WERI-Rb-1 (cell line): ENCODE data around the gene TNS1.

Experiments used
- DNase-seq: peaks from one replicate; pipeline ENCODE4 v3.0.0-alpha.2; 2020
- H3K27ac ChIP-seq: fragments of 250-450 bp; sonication (Bioruptor Pico); 2 replicates; pipeline ENCODE4 v1.5.1; 2020; ENCODE audit warnings: mild to moderate bottlenecking, moderate library complexity
- H3K27me3 ChIP-seq: fragments of 250-450 bp; sonication (Bioruptor Pico); 2 replicates; pipeline ENCODE4 v1.5.1; 2021; ENCODE audit warnings: mild to moderate bottlenecking, low read depth, moderate library complexity; ENCODE audit not compliant: insufficient read depth, severe bottlenecking
- H3K36me3 ChIP-seq: fragments of 250-450 bp; sonication (Bioruptor Pico); 2 replicates; pipeline ENCODE4 v1.5.1; 2020; ENCODE audit warnings: mild to moderate bottlenecking, moderate library complexity
- H3K4me3 ChIP-seq: 2 replicates; pipeline ENCODE4 v1.5.1; 2011; ENCODE audit warnings: low read depth, mild to moderate bottlenecking, control low read depth, low read length
- H3K9me3 ChIP-seq: fragments of 250-450 bp; sonication (Bioruptor Pico); 2 replicates; pipeline ENCODE4 v1.5.1; 2021; ENCODE audit warnings: mild to moderate bottlenecking, moderate library complexity; ENCODE audit not compliant: severe bottlenecking
- TF ChIP-seq, protein P1 (sequence below): IDR thresholded peaks from 2 replicates; pipeline ENCODE4 v1.5.1; 2011; ENCODE audit warnings: low read depth, mild to moderate bottlenecking, control low read depth, inconsistent platforms, low read length

The TNS1 gene

DNA sequence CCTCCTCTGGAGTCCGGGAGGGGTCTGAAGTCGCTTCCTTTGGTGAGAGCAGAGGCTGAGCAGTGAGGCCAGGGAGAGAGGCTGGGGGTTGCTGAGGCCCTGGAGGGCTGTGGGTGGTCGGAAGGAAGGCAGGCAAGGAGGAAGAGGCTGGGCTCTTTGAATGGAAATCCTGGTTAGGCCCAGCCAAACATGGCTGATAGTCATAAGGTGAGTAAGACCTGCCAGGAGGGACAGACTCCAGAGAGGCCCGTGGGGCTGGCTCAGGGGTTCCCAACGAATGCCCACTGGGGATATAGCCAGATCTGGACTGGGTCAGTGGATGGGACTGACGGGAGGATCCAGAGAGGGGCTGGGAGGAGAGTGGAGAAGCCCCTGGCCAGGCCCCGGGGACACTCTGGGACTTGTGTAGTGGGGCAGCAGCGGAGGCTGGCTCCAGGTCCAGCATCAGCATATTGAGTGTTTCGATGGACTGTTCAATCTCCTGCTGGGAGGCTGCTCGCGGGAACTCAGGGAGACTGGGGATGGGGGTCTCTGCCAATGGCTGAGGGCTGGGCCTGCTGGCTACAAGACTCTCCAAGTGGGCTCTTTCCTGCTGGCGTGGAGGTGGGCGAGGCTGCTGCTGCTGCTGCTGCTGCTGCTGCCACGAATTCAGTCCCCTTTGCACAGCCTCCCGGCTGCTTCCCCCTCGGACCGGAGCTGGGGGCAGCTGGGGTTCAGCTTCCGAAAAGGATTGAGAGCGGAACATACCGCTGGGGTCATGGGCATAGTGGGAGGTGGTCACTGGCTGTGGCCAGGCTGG is 155.0 kb downstream of the TNS1 start:
- H3K9me3 ChIP-seq, result peaks cover 12% of the 10 kb centered on the region
- H3K36me3 ChIP-seq, result no peaks in the 10 kb centered on the region
- DNase-seq, result no peak
- no peaks in the 10 kb centered on the region for H3K27me3 ChIP-seq
- TF ChIP-seq, protein P1, sequence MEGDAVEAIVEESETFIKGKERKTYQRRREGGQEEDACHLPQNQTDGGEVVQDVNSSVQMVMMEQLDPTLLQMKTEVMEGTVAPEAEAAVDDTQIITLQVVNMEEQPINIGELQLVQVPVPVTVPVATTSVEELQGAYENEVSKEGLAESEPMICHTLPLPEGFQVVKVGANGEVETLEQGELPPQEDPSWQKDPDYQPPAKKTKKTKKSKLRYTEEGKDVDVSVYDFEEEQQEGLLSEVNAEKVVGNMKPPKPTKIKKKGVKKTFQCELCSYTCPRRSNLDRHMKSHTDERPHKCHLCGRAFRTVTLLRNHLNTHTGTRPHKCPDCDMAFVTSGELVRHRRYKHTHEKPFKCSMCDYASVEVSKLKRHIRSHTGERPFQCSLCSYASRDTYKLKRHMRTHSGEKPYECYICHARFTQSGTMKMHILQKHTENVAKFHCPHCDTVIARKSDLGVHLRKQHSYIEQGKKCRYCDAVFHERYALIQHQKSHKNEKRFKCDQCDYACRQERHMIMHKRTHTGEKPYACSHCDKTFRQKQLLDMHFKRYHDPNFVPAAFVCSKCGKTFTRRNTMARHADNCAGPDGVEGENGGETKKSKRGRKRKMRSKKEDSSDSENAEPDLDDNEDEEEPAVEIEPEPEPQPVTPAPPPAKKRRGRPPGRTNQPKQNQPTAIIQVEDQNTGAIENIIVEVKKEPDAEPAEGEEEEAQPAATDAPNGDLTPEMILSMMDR, result no peak
- no peak overlapping the region for H3K4me3 ChIP-seq
- no peak overlapping the region for H3K27ac ChIP-seq

DNA sequence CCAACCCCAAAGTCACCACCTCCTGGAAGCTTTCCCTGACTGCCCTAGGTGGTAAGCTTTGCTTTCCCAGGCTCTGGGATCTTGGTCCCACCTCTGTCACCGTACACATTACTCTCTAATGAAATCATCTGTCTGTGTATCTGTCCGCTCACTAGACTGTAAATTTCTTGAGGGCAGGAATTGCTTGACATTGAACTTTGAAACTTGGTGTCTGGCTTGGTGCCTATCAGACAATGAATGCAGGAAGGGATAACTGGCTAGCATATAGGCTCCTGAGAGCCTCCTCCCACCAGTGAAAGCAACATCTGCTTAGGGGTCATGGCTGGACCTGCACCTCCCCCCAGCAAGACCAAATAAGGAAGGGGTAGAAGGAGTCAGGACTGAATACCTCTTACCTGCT is 155.7 kb downstream of the TNS1 start:
- no peak overlapping the region for H3K27ac ChIP-seq
- H3K27me3 ChIP-seq, result no peaks in the 10 kb centered on the region
- TF ChIP-seq, protein P1, result no peak
- DNase-seq, result no peak
- H3K36me3 ChIP-seq, result no peaks in the 10 kb centered on the region
- H3K9me3 ChIP-seq, result peaks cover 12% of the 10 kb centered on the region
- H3K4me3 ChIP-seq, result no peak overlapping the region

DNA sequence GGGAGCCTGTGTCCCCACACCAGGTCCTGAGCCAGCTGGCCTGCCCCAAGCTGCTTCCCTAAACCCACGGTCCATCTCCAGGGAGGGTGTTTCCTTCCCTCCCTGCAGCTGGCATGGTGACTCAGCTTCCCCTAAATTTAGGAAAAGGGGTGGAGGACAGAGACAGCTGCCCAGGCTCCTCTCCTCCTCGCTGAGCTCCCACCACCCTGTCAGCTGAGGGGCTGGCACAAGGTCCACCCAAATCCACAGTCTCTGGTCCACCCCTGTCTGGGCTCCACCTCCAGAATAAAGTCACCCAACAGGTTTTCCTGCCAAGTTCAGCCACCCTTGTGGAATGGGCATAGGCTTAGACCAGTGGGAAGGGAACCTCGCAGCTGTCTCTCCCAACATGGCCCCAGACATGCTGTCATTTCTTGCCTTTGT is 156.5 kb downstream of the TNS1 start:
- no peaks in the 10 kb centered on the region for H3K27me3 ChIP-seq
- peaks cover 12% of the 10 kb centered on the region for H3K9me3 ChIP-seq
- no peak overlapping the region for H3K27ac ChIP-seq
- no peaks in the 10 kb centered on the region for H3K36me3 ChIP-seq
- TF ChIP-seq, protein P1, result no peak
- H3K4me3 ChIP-seq, result no peak overlapping the region
- DNase-seq, result no peak

GRCh38 chr2:217845301-217845700 is 157.5 kb downstream of the TNS1 start:
- H3K27ac ChIP-seq, result no peak overlapping the region
- no peak overlapping the region for H3K4me3 ChIP-seq
- TF ChIP-seq, protein P1, result no peak
- H3K36me3 ChIP-seq, result no peaks in the 10 kb centered on the region
- no peaks in the 10 kb centered on the region for H3K27me3 ChIP-seq
- peaks cover 12% of the 10 kb centered on the region for H3K9me3 ChIP-seq
- no peak for DNase-seq

- H3K27ac ChIP-seq, result no peak overlapping the region
- TF ChIP-seq, protein P1, result no peak
- H3K9me3 ChIP-seq, result peaks cover 12% of the 10 kb centered on the region
- no peaks in the 10 kb centered on the region for H3K36me3 ChIP-seq
- H3K4me3 ChIP-seq, result no peak overlapping the region
- H3K27me3 ChIP-seq, result no peaks in the 10 kb centered on the region
- DNase-seq, result no peak
These were observed 158.1 kb downstream of the TNS1 start for GRCh38 chr2:217844696-217845095.

DNA sequence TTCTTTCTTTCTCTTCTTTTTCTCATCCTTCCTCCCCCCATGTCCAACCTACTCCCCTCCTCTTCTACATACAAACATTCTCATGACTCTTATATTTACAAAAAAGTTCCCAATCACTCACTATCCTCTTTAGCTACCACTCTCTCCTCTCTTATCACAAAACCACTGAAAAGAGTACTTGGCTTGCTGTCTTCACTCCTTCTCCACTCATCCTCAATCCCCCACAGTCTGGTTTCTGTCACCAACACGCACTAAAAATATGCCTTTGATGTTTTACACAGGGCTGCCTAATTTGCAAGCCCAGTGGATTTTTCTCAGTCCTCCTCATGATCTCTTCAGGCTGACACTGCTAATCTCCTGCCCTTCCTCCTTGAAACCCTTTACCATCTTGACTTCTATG is 159.5 kb downstream of the TNS1 start:
- no peak for DNase-seq
- no peaks in the 10 kb centered on the region for H3K27me3 ChIP-seq
- H3K9me3 ChIP-seq, result peaks cover 12% of the 10 kb centered on the region
- H3K36me3 ChIP-seq, result no peaks in the 10 kb centered on the region
- H3K27ac ChIP-seq, result no peak overlapping the region
- H3K4me3 ChIP-seq, result no peak overlapping the region
- TF ChIP-seq, protein P1, result no peak
